Measurements from ENCODE around the gene NME9. TPM values are rescaled to one million over a fixed set of nuclear protein-coding genes. Genes with fewer than 3 reads are reported as not detected.

NME9 gene
- total and polyA plus RNA-seq, 10 of the 15 experiments (the other 5 are each of a cell fraction or from before 2014, with no cell fraction given), result 0.09 to 0.68 (median 0.22) TPM; not detected in 6

GRCh38 chr3:138332472-138333073 lies 2.9 kb upstream of the NME9 start (continued):
- no peak for TF ChIP-seq CUX1 (IDR thresholded peaks at IDR 0.05; ENCODE audit: insufficient replicate concordance, low read depth, low read length)
- no peak for TF ChIP-seq HSF1 (IDR thresholded peaks at IDR 0.05; ENCODE audit: low read depth, low read length)
- no peak for TF ChIP-seq CEBPB (IDR thresholded peaks at IDR 0.05; ENCODE audit: borderline replicate concordance in 1 of 2, low read depth in 2 of 2, low read length in 2 of 2)
- TF ChIP-seq ZNF592 (IDR thresholded peaks at IDR 0.05), result no peak
- no peak for TF ChIP-seq E2F8 (IDR thresholded peaks at IDR 0.05; ENCODE audit: low read depth, partially characterized antibody)
- no peak for TF ChIP-seq NFXL1 (IDR thresholded peaks at IDR 0.05; ENCODE audit: borderline replicate concordance)
- no peak for TF ChIP-seq STAT1 (conservative IDR thresholded peaks at IDR 0.05)
- no peak for TF ChIP-seq SMARCA5 (IDR thresholded peaks at IDR 0.05)
- no peak for TF ChIP-seq ZBTB11 (CRISPR knock-in tag; IDR thresholded peaks at IDR 0.05)
- no peak for TF ChIP-seq POLR2AphosphoS2 (IDR thresholded peaks at IDR 0.05; ENCODE audit: low read depth, low read length)

Data from GM12878 (cell line).